Testis (tissue), 3 donors: ENCODE measurements around the gene SCG2. TPM values are rescaled to one million over a fixed set of nuclear protein-coding genes. Genes with fewer than 3 reads are reported as not detected.

Experiments
- DNase-seq: peaks from one replicate; pipeline ENCODE4 v3.0.0-alpha.2; 2019
- H3K27ac ChIP-seq, 2 donors: fragments of 200-600 bp; sonication (generic); one replicate each; pipeline ENCODE4 v1.5.1; 2019
- H3K27me3 ChIP-seq: fragments of 200-600 bp; sonication (generic); one replicate; pipeline ENCODE4 v1.5.1; 2019
- H3K36me3 ChIP-seq: fragments of 200-600 bp; sonication (generic); one replicate; pipeline ENCODE4 v1.5.1; 2017; ENCODE audit warnings: low read depth; ENCODE audit errors: missing control alignments
- H3K4me1 ChIP-seq: fragments of 200-600 bp; sonication (generic); one replicate; pipeline ENCODE4 v1.5.1; 2019
- H3K4me3 ChIP-seq, 2 donors: fragments of 200-600 bp; sonication (generic); one replicate each; pipeline ENCODE4 v1.5.1; 2017 to 2019
- H3K9me3 ChIP-seq: fragments of 200-600 bp; sonication (generic); one replicate; pipeline ENCODE4 v1.5.1; 2017
- POLR2A ChIP-seq: fragments of 450-650 bp; IDR thresholded peaks from one replicate; pipeline ENCODE4 v1.6.1; 2017; ENCODE audit warnings: antibody characterized with exemption, mild to moderate bottlenecking, moderate library complexity
- WGBS, 2 donors: methylation state at CpG; one replicate each; pipeline ENCODE4 v1.1.5; 2018; 5-methylcytosine and 5-hydroxymethylcytosine counted together
- intact Hi-C: fragments of 100-400 bp; cut with DNase I; formaldehyde crosslinking; loops from one replicate; pipeline ENCODE4 v1.15.1; 2023; ENCODE audit warnings: low total_unique reads
- polyA plus RNA-seq: library from polyadenylated mRNA; stranded (reverse); fragments of 350-450 nt; fragmentation: Illumina TruSeq; extraction: RNeasy Lipid Tissue Mini Kit (QIAGEN cat#74804); gene quantifications from one replicate; pipeline ENCODE4 v1.2.3, GENCODE V29; 2014; ENCODE audit warnings: low read depth, low replicate concordance; ENCODE audit not compliant: insufficient read depth
- total RNA-seq, 2 donors: library from RNA; depleted of rRNA; stranded (reverse); fragments of >200 nt; gene quantifications; one replicate each; pipeline ENCODE4 v1.2.3, GENCODE V29; 2016
- TF ChIP-seq, protein P1 (sequence below), 3 experiments: fragments of 450-650 bp in 2 of 3; fragments of 200-600 bp in 1 of 3; sonication (generic) in 1 of 3; IDR thresholded peaks; one replicate each; pipeline ENCODE4 v1.5.1; 2016 to 2019; ENCODE audit warnings: antibody characterized with exemption in 3 of 3, mild to moderate bottlenecking in 2 of 3, moderate library complexity in 1 of 3

Gene SCG2
- total and polyA plus RNA-seq, 3 donors from 2014 or later: 0.31 to 1.2 (median 0.43) TPM

DNA sequence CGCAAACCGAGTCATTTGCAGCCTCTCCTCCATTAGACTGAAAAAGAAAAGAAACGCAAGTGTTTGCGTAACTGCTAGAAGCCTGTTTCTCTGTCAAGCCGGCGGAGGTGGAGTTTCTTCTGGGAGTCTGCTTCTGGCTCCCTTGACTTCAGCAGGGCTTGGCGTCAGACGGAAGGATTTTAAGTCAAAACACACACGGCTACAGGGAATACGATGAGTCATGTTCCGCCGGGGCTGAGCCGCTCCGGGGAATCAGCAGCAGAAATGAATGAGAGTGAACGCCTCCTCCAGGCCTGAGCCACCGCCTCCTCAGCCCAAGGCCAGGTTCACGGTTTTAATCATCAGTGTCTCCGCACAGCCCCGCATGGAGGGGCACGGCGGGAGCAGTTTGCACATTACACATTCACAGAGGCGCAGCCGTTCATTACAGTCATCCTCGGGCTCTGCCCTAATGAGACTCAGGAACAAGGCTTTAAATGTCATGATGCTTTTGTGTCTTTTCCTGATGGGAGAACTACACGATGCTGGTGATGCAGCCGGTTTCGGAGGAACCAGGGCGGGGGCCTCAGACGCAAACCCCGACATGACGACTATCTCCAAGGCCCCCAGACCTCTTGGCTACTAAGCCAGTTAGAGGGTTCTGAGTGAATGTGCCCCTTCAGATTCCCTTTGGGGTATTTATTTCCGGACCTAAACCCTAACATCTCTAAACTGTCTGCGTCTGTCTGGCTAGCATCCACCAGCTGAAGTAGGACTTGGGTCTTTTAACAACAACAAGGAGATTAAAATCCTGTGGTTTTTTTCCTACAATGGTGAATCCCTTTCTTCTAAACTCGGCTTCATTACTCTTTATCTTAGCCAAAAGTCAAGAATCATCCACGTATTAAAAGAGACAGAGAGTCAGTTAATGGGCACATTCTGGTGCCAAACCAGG is 11.1 kb upstream of the SCG2 start:
- Histone ChIP-seq H3K27ac (peak overlapping the region in 1 of 2 donors; percentile 81), H3K9me3 (no peaks in the 10 kb centered on the region), H3K36me3 (no peaks in the 10 kb centered on the region), H3K4me3 (peak overlapping the region; percentile 12 to 29), H3K27me3 (no peaks in the 10 kb centered on the region), H3K4me1 (peaks cover 5% of the 10 kb centered on the region)
- intact Hi-C loops: no loop called here
- peak; percentile 87 for DNase-seq
- WGBS, 2 donors: 4% methylated on average over 23 to 35 of the region's 35 CpGs
- TF ChIP-seq, protein P1, sequence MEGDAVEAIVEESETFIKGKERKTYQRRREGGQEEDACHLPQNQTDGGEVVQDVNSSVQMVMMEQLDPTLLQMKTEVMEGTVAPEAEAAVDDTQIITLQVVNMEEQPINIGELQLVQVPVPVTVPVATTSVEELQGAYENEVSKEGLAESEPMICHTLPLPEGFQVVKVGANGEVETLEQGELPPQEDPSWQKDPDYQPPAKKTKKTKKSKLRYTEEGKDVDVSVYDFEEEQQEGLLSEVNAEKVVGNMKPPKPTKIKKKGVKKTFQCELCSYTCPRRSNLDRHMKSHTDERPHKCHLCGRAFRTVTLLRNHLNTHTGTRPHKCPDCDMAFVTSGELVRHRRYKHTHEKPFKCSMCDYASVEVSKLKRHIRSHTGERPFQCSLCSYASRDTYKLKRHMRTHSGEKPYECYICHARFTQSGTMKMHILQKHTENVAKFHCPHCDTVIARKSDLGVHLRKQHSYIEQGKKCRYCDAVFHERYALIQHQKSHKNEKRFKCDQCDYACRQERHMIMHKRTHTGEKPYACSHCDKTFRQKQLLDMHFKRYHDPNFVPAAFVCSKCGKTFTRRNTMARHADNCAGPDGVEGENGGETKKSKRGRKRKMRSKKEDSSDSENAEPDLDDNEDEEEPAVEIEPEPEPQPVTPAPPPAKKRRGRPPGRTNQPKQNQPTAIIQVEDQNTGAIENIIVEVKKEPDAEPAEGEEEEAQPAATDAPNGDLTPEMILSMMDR (IDR thresholded peaks at IDR 0.05): no peak
- TF ChIP-seq POLR2A: no peak

DNA sequence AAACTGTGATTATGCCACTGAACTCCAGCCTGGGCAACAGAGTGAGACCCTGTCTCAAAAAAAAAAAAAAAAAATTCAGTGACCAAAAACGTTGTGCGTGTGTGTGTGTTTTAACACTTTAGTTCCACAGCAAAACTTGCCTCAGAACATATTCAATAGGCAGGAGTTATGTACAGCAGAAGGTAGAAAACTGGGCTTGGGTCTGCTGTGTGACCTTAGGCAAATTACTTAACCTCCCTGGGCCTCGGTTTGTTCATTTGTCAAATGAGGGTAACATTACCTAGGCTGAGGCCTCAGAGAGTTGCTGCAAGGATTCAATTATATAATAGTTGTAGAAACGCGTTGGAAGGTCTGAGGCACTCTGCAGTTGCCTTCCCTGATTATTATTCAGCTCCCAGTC is 10.3 kb upstream of the SCG2 start:
- Histone ChIP-seq H3K27me3 (no peaks in the 10 kb centered on the region), H3K9me3 (no peaks in the 10 kb centered on the region), H3K4me3 (peak overlapping the region; percentile 12 to 29), H3K27ac (peak overlapping the region in 1 of 2 donors; percentile 81), H3K36me3 (no peaks in the 10 kb centered on the region), H3K4me1 (peaks cover 5% of the 10 kb centered on the region)
- TF ChIP-seq POLR2A: no peak
- TF ChIP-seq, protein P1 (IDR thresholded peaks at IDR 0.05): no peak
- intact Hi-C loops: no loop called here
- no peak for DNase-seq
- WGBS, 2 donors: 25 to 28% methylated on average over 5 of the region's 5 CpGs

DNA sequence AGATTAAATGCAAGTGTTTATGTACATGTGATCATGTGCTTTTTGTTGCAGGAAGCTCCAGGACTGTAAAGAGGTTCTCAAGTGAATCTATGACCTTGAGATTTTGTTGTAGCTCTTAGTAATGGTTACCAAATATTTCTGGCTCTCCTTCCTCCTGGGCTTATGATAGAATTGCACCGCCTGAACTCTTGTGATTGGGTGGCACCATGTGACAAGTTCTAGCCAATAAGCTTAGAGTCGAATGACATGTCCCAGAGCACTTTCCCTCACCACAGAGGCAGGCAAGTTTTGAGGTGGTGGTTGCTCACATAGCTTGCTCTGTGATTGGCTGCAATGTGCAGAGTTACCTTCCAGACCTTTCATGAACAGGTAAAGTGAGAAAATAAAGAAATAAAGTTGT is 8.9 kb upstream of the SCG2 start:
- H3K27ac ChIP-seq: no peak overlapping the region
- TF ChIP-seq POLR2A: no peak
- TF ChIP-seq, protein P1 (IDR thresholded peaks at IDR 0.05): no peak
- H3K9me3 ChIP-seq: no peaks in the 10 kb centered on the region
- no peak for DNase-seq
- 82 to 98% methylated on average over 2 of the region's 2 CpGs for WGBS, 2 donors
- no peaks in the 10 kb centered on the region for H3K27me3 ChIP-seq
- no peaks in the 10 kb centered on the region for H3K36me3 ChIP-seq
- intact Hi-C loops: no loop called here
- H3K4me1 ChIP-seq: peaks cover 5% of the 10 kb centered on the region
- no peak overlapping the region for H3K4me3 ChIP-seq

GRCh38 chr2:223607476-223607875 is 5.3 kb upstream of the SCG2 start:
- H3K27ac ChIP-seq: no peak overlapping the region
- H3K27me3 ChIP-seq: no peaks in the 10 kb centered on the region
- intact Hi-C loops: no loop called here
- WGBS, 2 donors: 70 to 76% methylated on average over 5 of the region's 5 CpGs
- no peak for DNase-seq
- TF ChIP-seq, protein P1 (IDR thresholded peaks at IDR 0.05): no peak
- no peak for TF ChIP-seq POLR2A
- no peaks in the 10 kb centered on the region for H3K36me3 ChIP-seq
- no peaks in the 10 kb centered on the region for H3K9me3 ChIP-seq
- no peaks in the 10 kb centered on the region for H3K4me1 ChIP-seq
- H3K4me3 ChIP-seq: no peak overlapping the region
